ENCODE data around the gene IRF7. TPM values are rescaled to one million over a fixed set of nuclear protein-coding genes. Genes with fewer than 3 reads are reported as not detected.

IRF7 gene
- polyA plus RNA-seq, 1 experiment: 6.1 TPM

DNA sequence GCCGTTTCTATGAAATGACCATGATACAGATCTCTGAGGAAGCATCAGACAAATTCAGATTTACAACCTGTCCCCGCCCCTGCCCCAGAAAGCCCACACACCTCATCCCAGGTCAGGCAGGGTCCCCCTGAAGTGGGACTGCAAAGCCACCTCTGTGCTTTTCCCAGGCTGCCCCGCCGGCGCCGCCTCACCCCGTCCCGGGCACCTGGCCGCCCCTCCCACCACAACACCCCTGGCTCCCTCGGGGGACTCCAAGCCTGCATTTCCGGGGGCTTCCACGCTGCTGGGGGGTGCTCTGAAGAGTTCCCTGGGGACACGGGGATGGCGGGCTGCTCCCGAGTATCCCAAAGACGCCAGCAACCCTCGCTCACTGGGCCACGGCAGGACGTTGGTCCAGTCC, 44.5 kb upstream of the IRF7 start:
- Histone ChIP-seq H3K36me3 (ENCODE audit: control insufficient read depth, insufficient read depth, low read length) (peaks cover 28% of the 10 kb centered on the region), H3K4me3 (ENCODE audit: low read depth, low read length) (no peak overlapping the region), H3K27me3 (ENCODE audit: control insufficient read depth, insufficient read depth, low read length) (no peaks in the 10 kb centered on the region)
- TF ChIP-seq, protein P1, sequence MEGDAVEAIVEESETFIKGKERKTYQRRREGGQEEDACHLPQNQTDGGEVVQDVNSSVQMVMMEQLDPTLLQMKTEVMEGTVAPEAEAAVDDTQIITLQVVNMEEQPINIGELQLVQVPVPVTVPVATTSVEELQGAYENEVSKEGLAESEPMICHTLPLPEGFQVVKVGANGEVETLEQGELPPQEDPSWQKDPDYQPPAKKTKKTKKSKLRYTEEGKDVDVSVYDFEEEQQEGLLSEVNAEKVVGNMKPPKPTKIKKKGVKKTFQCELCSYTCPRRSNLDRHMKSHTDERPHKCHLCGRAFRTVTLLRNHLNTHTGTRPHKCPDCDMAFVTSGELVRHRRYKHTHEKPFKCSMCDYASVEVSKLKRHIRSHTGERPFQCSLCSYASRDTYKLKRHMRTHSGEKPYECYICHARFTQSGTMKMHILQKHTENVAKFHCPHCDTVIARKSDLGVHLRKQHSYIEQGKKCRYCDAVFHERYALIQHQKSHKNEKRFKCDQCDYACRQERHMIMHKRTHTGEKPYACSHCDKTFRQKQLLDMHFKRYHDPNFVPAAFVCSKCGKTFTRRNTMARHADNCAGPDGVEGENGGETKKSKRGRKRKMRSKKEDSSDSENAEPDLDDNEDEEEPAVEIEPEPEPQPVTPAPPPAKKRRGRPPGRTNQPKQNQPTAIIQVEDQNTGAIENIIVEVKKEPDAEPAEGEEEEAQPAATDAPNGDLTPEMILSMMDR (IDR thresholded peaks at IDR 0.05; ENCODE audit: insufficient read depth, low read depth, low read length): no peak
- CTCF ChIA-PET: interaction anchor here (3.3 kb wide), 1 partner anchor 66 kb away, joined by 43 read pairs; no protein-coding TSS in a partner anchor
- POLR2A ChIA-PET: no interaction called here
- DNase-seq (ENCODE audit: low read depth): no peak

DNA sequence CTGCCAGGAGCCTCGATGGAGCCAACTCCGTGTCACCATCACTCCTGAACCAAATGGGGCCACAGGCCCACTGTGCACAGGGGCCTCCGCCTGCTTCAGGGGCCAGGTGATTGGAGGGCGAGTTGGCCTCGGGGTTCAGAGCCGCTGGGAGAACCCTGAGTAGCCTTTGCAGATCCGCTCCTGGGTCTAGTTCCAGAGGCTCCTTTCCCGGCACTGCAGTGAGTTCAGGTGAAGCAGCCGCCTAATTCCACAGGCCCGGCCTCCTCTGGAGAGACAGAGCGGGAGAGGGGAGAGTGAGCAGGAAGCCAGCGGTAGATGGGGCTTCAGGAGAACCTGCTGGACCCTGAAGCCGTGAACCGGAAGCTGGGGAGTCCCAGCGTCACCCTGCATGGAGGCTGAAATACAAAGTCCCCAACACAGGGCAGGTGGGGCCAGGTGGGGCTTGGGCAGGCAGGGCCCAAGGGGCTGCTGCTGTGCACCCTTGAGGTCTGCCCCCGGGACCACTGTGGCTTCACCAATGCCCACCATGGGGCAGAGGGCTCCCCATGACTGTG, 43.9 kb upstream of the IRF7 start:
- H3K36me3 ChIP-seq (ENCODE audit: control insufficient read depth, insufficient read depth, low read length): peaks cover 28% of the 10 kb centered on the region
- ChIA-PET CTCF (interaction anchor here (3.3 kb wide), 1 partner anchor 67 kb away, joined by 43 read pairs; no protein-coding TSS in a partner anchor), POLR2A (no interaction called here)
- no peak overlapping the region for H3K4me3 ChIP-seq (ENCODE audit: low read depth, low read length)
- TF ChIP-seq, protein P1 (IDR thresholded peaks at IDR 0.05; ENCODE audit: insufficient read depth, low read depth, low read length): no peak
- no peak for DNase-seq (ENCODE audit: low read depth)
- H3K27me3 ChIP-seq (ENCODE audit: control insufficient read depth, insufficient read depth, low read length): no peaks in the 10 kb centered on the region

DNA sequence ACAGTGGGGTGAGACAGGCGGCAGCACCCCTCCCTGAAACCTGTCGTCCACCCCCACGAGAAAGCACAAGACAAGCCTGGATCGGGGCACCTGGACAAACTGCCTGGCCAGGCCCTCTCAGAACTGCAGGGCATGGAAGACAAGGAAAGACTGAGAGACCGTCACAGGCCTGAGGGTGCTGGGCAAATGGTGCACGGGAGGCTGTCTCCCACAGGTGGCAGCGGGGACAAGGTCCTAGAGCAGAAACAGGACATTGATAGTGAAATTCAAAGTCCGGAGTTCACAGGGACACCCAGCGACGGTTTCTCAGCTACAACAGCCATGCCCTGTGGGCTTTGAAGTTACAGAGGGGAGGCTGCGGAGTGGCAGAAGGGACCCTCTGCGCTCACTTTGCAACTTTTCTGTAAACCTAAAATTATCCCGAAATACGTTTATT, 42.0 kb upstream of the IRF7 start:
- Histone ChIP-seq H3K27me3 (ENCODE audit: control insufficient read depth, insufficient read depth, low read length) (no peaks in the 10 kb centered on the region), H3K36me3 (ENCODE audit: control insufficient read depth, insufficient read depth, low read length) (peaks cover 23% of the 10 kb centered on the region), H3K4me3 (ENCODE audit: low read depth, low read length) (no peak overlapping the region)
- ChIA-PET POLR2A (no interaction called here), CTCF (interaction anchor here (1.5 kb wide), 1 partner anchor 14 kb away, joined by 3 read pairs; no protein-coding TSS in a partner anchor)
- no peak for DNase-seq (ENCODE audit: low read depth)
- TF ChIP-seq, protein P1 (IDR thresholded peaks at IDR 0.05; ENCODE audit: insufficient read depth, low read depth, low read length): no peak

DNA sequence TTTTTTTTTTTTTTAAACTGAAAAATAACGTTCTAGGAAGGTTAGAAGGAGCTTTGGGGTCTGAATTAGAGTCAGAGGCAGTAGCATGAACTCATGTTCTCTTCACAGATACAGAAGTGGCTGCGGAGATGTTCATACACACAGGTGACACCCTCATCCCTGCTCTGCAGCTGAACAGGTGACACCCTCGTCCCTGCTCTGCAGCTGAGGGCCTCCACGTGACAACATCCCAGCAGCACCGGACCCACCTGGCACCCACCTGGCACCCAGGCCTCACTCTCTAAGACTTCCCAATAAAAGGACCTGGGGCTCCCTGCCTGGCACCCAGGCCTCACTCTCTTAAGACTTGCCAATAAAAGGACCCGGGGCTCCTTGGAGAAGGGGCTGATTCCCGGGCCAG, 41.1 kb upstream of the IRF7 start:
- Histone ChIP-seq H3K27me3 (ENCODE audit: control insufficient read depth, insufficient read depth, low read length) (no peaks in the 10 kb centered on the region), H3K4me3 (ENCODE audit: low read depth, low read length) (no peak overlapping the region), H3K36me3 (ENCODE audit: control insufficient read depth, insufficient read depth, low read length) (peaks cover 21% of the 10 kb centered on the region)
- DNase-seq (ENCODE audit: low read depth): no peak
- CTCF ChIA-PET: no interaction called here
- TF ChIP-seq, protein P1 (IDR thresholded peaks at IDR 0.05; ENCODE audit: insufficient read depth, low read depth, low read length): no peak
- POLR2A ChIA-PET: no interaction called here

DNA sequence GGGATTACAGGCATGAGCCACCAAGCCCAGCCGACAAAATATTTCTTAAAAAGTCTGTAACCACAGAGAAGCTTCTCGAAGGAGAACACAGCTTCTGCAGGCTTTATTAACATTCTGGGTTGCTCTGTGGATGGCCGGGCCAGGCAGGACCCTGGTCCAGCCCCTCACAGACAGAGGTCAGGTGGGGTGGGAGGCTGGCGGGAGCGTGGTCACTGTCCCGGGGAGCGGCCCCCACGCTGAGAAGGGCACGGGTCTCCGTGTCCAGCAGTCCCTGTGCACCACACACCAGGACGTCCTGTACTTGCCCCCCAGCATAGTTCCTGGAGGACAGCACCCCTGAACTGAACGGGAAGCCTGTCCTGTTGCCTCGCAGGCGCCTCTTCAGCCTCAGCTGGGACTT, 40.7 kb upstream of the IRF7 start:
- no peak overlapping the region for H3K4me3 ChIP-seq (ENCODE audit: low read depth, low read length)
- no peak for DNase-seq (ENCODE audit: low read depth)
- POLR2A ChIA-PET: interaction anchor here (0.6 kb wide), 1 partner anchor 23 kb away, joined by 10 read pairs; no protein-coding TSS in a partner anchor
- no peaks in the 10 kb centered on the region for H3K27me3 ChIP-seq (ENCODE audit: control insufficient read depth, insufficient read depth, low read length)
- peaks cover 21% of the 10 kb centered on the region for H3K36me3 ChIP-seq (ENCODE audit: control insufficient read depth, insufficient read depth, low read length)
- CTCF ChIA-PET: interaction anchor here (1.2 kb wide), 1 partner anchor 9 kb away, joined by 5 read pairs; no protein-coding TSS in a partner anchor
- TF ChIP-seq, protein P1 (IDR thresholded peaks at IDR 0.05; ENCODE audit: insufficient read depth, low read depth, low read length): no peak

Measured in BJ (cell line).